Colonic mucosa (tissue), 4 donors: ENCODE data around the gene MED20. TPM values are rescaled to one million over a fixed set of nuclear protein-coding genes. Genes with fewer than 3 reads are reported as not detected.

Experiments
- DNase-seq: peaks from one replicate; pipeline ENCODE4 v3.0.0-alpha.2; 2020
- H3K27ac ChIP-seq: fragments of 200-600 bp; one replicate; pipeline ENCODE4 v1.8.0; 2021
- H3K27me3 ChIP-seq: fragments of 200-600 bp; one replicate; pipeline ENCODE4 v1.8.0; 2021
- H3K36me3 ChIP-seq: fragments of 200-600 bp; one replicate; pipeline ENCODE4 v1.8.0; 2021
- H3K4me1 ChIP-seq: fragments of 200-600 bp; one replicate; pipeline ENCODE4 v1.8.0; 2021; ENCODE audit warnings: mild to moderate bottlenecking
- H3K4me3 ChIP-seq: fragments of 200-600 bp; one replicate; pipeline ENCODE4 v1.8.0; 2021
- H3K9ac ChIP-seq, 2 donors: one replicate each; pipeline ENCODE4 v1.7.0; 2013; ENCODE audit warnings: control low read depth in 2 of 2, low read depth in 2 of 2, low read length in 2 of 2
- H3K9me3 ChIP-seq: fragments of 200-600 bp; one replicate; pipeline ENCODE4 v1.8.0; 2021
- intact Hi-C: fragments of 100-400 bp; cut with DNase I; formaldehyde crosslinking; loops from one replicate; pipeline ENCODE4 v1.14.1; 2022
- total RNA-seq, 2 donors: library from RNA; stranded (reverse); fragmentation: NEBNext Ultra II Directional in 1 of 2; extraction: Animal tissue kit (Norgen Biotek cat#: 25700) in 1 of 2; gene quantifications; one replicate each; pipeline ENCODE4 v1.2.1, GENCODE V29; 2021
- TF ChIP-seq, protein P1 (sequence below): fragments of 200-600 bp; IDR thresholded peaks from one replicate; pipeline ENCODE4 v1.8.0; 2022; ENCODE audit warnings: antibody characterized with exemption, mild to moderate bottlenecking
- donor health status: healthy.
- donor health status: DM: no; HTN: no; CAD: no.
- donor health status: DM: no; HTN: no; CAD: no.

The MED20 gene
- total RNA-seq, 2 donors from 2014 or later: 15.0 to 22.9 TPM

DNA sequence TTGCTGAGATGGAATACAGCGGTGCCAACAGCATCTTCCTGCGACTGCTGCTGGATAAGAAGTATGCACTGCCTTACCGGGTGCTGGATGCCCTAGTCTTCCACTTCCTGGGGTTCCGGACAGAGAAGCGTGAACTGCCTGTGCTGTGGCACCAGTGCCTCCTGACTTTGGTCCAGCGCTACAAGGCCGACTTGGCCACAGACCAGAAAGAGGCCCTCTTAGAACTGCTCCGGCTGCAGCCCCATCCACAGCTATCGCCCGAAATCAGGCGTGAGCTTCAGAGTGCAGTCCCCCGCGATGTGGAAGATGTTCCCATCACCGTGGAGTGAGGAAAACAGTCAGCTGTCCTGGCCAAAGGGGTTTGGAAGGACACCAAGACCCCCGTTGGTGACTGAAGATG is 11.4 kb upstream of the MED20 start:
- Histone ChIP-seq H3K4me3 (no peak overlapping the region), H3K27ac (no peak overlapping the region), H3K4me1 (peaks cover 5% of the 10 kb centered on the region), H3K9me3 (no peaks in the 10 kb centered on the region), H3K27me3 (no peaks in the 10 kb centered on the region), H3K9ac (no peak overlapping the region), H3K36me3 (peaks cover 20% of the 10 kb centered on the region)
- DNase-seq: no peak
- TF ChIP-seq, protein P1, sequence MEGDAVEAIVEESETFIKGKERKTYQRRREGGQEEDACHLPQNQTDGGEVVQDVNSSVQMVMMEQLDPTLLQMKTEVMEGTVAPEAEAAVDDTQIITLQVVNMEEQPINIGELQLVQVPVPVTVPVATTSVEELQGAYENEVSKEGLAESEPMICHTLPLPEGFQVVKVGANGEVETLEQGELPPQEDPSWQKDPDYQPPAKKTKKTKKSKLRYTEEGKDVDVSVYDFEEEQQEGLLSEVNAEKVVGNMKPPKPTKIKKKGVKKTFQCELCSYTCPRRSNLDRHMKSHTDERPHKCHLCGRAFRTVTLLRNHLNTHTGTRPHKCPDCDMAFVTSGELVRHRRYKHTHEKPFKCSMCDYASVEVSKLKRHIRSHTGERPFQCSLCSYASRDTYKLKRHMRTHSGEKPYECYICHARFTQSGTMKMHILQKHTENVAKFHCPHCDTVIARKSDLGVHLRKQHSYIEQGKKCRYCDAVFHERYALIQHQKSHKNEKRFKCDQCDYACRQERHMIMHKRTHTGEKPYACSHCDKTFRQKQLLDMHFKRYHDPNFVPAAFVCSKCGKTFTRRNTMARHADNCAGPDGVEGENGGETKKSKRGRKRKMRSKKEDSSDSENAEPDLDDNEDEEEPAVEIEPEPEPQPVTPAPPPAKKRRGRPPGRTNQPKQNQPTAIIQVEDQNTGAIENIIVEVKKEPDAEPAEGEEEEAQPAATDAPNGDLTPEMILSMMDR: no peak
- intact Hi-C loops: no loop called here

DNA sequence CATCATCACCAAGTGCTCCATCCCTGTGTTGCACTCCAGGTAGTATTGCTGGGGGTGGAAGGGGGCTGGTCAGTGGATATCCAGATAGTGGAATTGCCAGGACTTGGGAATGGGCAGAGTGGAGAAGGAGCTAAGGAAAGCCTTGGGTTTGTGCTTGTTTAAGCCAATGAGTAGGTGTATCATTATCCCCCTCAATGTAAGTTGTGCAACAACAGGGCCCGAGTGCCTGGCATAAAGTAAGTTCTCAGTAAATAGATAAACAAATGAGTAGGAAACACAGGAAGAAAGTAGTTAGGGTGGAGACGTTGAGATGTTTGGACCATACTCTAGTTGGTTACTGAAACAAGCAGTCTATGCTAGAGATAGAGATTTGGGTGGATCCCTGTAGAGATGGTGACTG is 10.9 kb upstream of the MED20 start:
- intact Hi-C loops: no loop called here
- TF ChIP-seq, protein P1: no peak
- H3K9me3 ChIP-seq: no peaks in the 10 kb centered on the region
- DNase-seq: no peak
- no peak overlapping the region for H3K9ac ChIP-seq
- H3K4me1 ChIP-seq: no peaks in the 10 kb centered on the region
- H3K27ac ChIP-seq: no peak overlapping the region
- no peaks in the 10 kb centered on the region for H3K27me3 ChIP-seq
- H3K36me3 ChIP-seq: peaks cover 20% of the 10 kb centered on the region
- H3K4me3 ChIP-seq: no peak overlapping the region

DNA sequence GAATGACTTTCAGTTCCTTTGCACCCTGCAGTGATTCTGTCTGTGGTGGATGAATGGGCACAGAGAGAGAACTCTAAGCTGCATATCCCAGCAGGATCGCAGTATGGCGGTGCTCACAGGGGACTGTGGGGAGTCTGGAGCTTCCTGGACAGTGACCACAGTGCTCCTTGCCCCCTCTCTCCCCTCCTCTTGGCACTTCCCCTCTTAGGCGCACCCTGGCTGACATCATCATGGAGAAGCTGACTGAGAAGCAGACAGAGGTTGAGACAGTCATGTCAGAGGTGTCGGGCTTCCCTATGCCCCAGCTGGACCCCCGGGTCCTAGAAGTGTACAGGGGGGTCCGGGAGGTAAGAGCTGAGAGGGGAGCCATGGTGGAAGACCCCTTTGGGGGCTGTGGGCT is 9.0 kb upstream of the MED20 start:
- no peaks in the 10 kb centered on the region for H3K9me3 ChIP-seq
- H3K36me3 ChIP-seq: peaks cover 20% of the 10 kb centered on the region
- intact Hi-C loops: no loop called here
- TF ChIP-seq, protein P1: no peak
- DNase-seq: no peak
- H3K27ac ChIP-seq: no peak overlapping the region
- no peak overlapping the region for H3K4me3 ChIP-seq
- no peaks in the 10 kb centered on the region for H3K4me1 ChIP-seq
- no peaks in the 10 kb centered on the region for H3K27me3 ChIP-seq
- no peak overlapping the region for H3K9ac ChIP-seq

DNA sequence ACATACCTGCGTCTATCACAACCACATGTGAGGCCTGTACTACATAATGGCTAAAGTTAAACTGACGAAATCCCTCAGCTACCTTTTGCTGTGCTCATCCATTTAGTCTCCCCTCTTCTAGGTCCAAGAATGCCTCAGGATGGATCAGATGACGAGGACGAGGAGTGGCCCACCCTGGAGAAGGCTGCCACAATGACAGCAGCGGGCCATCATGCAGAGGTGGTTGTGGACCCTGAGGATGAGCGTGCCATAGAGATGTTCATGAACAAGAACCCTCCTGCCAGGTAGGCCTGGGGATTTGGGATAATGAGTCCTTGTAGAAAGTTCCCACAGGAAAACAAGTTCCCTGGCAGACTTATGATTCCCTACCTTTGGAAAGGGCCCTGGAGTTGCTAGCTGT is 6.3 kb upstream of the MED20 start:
- DNase-seq: no peak
- TF ChIP-seq, protein P1: no peak
- Histone ChIP-seq H3K27me3 (no peaks in the 10 kb centered on the region), H3K27ac (no peak overlapping the region), H3K4me1 (peaks cover 2% of the 10 kb centered on the region), H3K9me3 (no peaks in the 10 kb centered on the region), H3K9ac (no peak overlapping the region), H3K4me3 (no peak overlapping the region), H3K36me3 (peaks cover 14% of the 10 kb centered on the region)
- intact Hi-C loops: no loop called here

DNA sequence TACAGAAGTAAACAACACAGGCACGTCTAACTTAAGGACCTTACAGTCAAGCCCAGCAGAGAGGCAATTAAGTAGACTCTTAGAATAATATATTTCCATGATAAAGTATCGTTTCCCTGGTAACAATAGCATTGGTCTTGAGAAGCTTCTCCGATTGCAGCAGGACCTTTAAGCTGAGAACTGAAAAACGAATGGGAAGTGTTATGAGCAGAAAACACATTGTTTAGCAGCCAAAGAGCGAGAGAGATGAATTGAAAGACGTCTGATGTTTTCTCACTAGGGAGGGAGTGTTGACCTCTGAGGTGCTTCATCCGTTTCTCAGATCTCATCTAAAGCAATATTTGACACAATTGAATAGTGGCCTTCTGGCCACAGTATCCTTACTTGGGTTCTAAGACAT is 1.2 kb upstream of the MED20 start:
- intact Hi-C loops: loop anchor here (5.0 kb wide), 2 partner anchors 120 to 135 kb away; partner anchors contain the start of gene TOMM6

More for the DNA sequence above, 1.2 kb upstream of the MED20 start:
- TF ChIP-seq, protein P1: no peak
- DNase-seq: no peak
- Histone ChIP-seq H3K27me3 (no peaks in the 10 kb centered on the region), H3K4me1 (peaks cover 4% of the 10 kb centered on the region), H3K9ac (peak overlapping the region; percentile 71 to 92), H3K9me3 (no peaks in the 10 kb centered on the region), H3K36me3 (no peaks in the 10 kb centered on the region), H3K4me3 (peak overlapping the region; percentile 76), H3K27ac (no peak overlapping the region)
